ENCODE data around the gene ZSWIM3. TPM values are rescaled to one million over a fixed set of nuclear protein-coding genes. Genes with fewer than 3 reads are reported as not detected.

The ZSWIM3 gene
- total RNA-seq, 2 donors from 2014 or later = 3.0 to 6.1 TPM

DNA sequence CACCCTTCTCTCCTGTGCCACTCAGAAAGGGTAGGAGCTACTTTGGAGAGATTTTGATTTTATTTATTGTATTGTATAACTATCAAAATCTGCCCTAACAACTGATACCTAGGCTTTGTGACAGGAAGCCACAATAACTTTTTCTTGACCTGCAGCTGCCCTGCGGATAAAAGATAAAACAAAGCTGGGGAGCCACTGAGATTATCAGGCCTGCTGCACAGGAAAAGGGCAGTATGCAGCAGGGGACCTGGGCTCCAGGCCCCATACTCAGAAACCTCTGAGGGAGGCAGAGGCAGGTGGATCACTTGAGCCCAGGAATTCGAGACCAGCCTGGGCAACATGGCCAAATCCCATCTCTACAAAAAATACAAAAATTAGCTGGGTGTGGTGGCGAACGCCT lies 24.8 kb upstream of the ZSWIM3 start:
- peaks cover 7% of the 10 kb centered on the region for H3K36me3 ChIP-seq
- no peaks in the 10 kb centered on the region for H3K9me3 ChIP-seq
- peak overlapping the region; percentile 95 for H3K4me3 ChIP-seq
- H3K27ac ChIP-seq = peak overlapping the region; percentile 93 to 98
- H3K4me1 ChIP-seq (ENCODE audit: control insufficient read depth in 1 of 2, low read depth in 2 of 2) = peaks cover 26 to 59% of the 10 kb centered on the region in 2 donors
- no peak for ATAC-seq (ENCODE audit: insufficient number of reproducible peaks, low FRiP score, low read depth)
- no peak for TF ChIP-seq CTCF (IDR thresholded peaks at IDR 0.05)
- no peaks in the 10 kb centered on the region for H3K27me3 ChIP-seq (replicated peaks; ENCODE audit: insufficient read depth)
- no peak for DNase-seq (ENCODE audit: low spot score)

GRCh38 chr20:45833030-45833882 lies 24.2 kb upstream of the ZSWIM3 start, which contains the start of gene SNX21:
SNX21 (plus strand) TSS chr20:45833799; CDS start chr20:45833920, 121 bp downstream.
- ATAC-seq (ENCODE audit: insufficient number of reproducible peaks, low FRiP score, low read depth) (peak; percentile 52), DNase-seq (ENCODE audit: low spot score) (peak; percentile 68)
- Histone ChIP-seq H3K9me3 (no peaks in the 10 kb centered on the region), H3K4me1 (ENCODE audit: control insufficient read depth in 1 of 2, low read depth in 2 of 2) (peaks cover 23 to 54% of the 10 kb centered on the region in 2 donors), H3K4me3 (peak within 1 kb of the TSS; percentile 95), H3K27me3 (replicated peaks; ENCODE audit: insufficient read depth) (no peaks in the 10 kb centered on the region), H3K27ac (peak within 1 kb of the TSS; percentile 93 to 98), H3K36me3 (peaks cover 7% of the 10 kb centered on the region)
- TF ChIP-seq CTCF (IDR thresholded peaks at IDR 0.05) = no peak

- peak; percentile 63 for ATAC-seq (ENCODE audit: insufficient number of reproducible peaks, low FRiP score, low read depth)
- H3K27me3 ChIP-seq (replicated peaks; ENCODE audit: insufficient read depth) = no peaks in the 10 kb centered on the region
- TF ChIP-seq CTCF (IDR thresholded peaks at IDR 0.05) = peak; percentile 0
- H3K4me3 ChIP-seq = peak overlapping the region; percentile 95
- peak overlapping the region; percentile 93 to 98 for H3K27ac ChIP-seq
- H3K4me1 ChIP-seq (ENCODE audit: control insufficient read depth in 1 of 2, low read depth in 2 of 2) = peaks cover 18 to 50% of the 10 kb centered on the region in 2 donors
- DNase-seq (ENCODE audit: low spot score) = no peak
- H3K9me3 ChIP-seq = no peaks in the 10 kb centered on the region
- H3K36me3 ChIP-seq = peaks cover 7% of the 10 kb centered on the region
These were observed 23.3 kb upstream of the ZSWIM3 start for GRCh38 chr20:45833883-45834796.

DNA sequence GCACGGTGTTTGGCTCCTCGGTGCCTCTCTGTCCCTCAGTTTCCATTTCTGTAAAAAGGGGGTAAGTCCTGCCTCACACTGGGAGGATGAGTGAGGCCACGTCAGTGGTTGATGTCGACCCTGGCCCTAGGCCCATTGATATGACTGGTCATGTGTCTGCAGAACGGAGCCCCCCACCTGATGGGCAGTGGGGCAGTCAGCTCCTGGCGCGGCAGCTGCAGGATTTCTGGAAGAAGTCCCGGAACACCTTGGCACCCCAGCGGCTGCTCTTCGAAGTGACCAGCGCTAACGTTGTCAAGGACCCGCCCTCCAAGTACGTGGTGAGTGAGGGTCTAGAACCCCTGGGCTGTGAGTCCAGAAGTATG lies 22.6 kb upstream of the ZSWIM3 start:
- H3K4me1 ChIP-seq (ENCODE audit: control insufficient read depth in 1 of 2, low read depth in 2 of 2) = peaks cover 18 to 45% of the 10 kb centered on the region in 2 donors
- TF ChIP-seq CTCF (IDR thresholded peaks at IDR 0.05) = no peak
- DNase-seq (ENCODE audit: low spot score) = no peak

DNA sequence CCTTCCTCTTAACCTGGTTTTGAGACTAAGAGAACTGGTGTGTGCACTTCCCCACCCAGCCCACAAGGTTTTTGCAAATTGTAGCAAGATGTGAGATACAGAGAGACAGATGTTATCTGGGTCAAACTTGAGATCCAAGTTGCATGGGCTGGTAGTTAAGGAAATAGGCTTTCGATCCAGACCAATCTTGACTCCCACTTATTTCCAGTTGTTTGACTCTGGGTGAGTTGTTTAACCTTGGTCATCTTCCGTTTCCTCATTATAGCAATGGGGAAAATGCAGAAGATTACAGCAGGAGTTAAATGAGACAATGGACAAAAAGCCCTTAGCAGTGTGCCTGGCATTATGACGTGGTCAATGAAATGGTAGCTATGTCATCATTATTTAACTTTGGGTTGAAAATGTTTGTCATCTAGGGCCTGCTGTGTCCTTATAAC lies 22.1 kb upstream of the ZSWIM3 start:
- Histone ChIP-seq H3K27ac (peak overlapping the region; percentile 93 to 98), H3K4me1 (ENCODE audit: control insufficient read depth in 1 of 2, low read depth in 2 of 2) (peaks cover 18 to 42% of the 10 kb centered on the region in 2 donors)

More for the DNA sequence above, 22.6 kb upstream of the ZSWIM3 start:
- no peaks in the 10 kb centered on the region for H3K27me3 ChIP-seq (replicated peaks; ENCODE audit: insufficient read depth)
- H3K36me3 ChIP-seq = peaks cover 8% of the 10 kb centered on the region
- ATAC-seq (ENCODE audit: insufficient number of reproducible peaks, low FRiP score, low read depth) = no peak
- H3K27ac ChIP-seq = peak overlapping the region; percentile 93 to 98
- peak overlapping the region; percentile 95 for H3K4me3 ChIP-seq
- H3K9me3 ChIP-seq = no peaks in the 10 kb centered on the region

More for the DNA sequence above, 22.1 kb upstream of the ZSWIM3 start:
- DNase-seq (ENCODE audit: low spot score) (no peak), ATAC-seq (ENCODE audit: insufficient number of reproducible peaks, low FRiP score, low read depth) (no peak)
- peaks cover 10% of the 10 kb centered on the region for H3K36me3 ChIP-seq
- TF ChIP-seq CTCF (IDR thresholded peaks at IDR 0.05) = no peak
- H3K9me3 ChIP-seq = no peaks in the 10 kb centered on the region
- peak overlapping the region; percentile 95 for H3K4me3 ChIP-seq
- no peaks in the 10 kb centered on the region for H3K27me3 ChIP-seq (replicated peaks; ENCODE audit: insufficient read depth)
